Hematopoietic multipotent progenitor cell treated with erythropoietin and hydrocortisone succinate and interleukin-3 and kit ligand, for 4 days (in vitro differentiated cells): ENCODE data around the gene CHN2.

Experiments
- DNase-seq: peaks from one replicate; pipeline ENCODE4 v3.0.0-alpha.2; 2015

Gene CHN2

DNA sequence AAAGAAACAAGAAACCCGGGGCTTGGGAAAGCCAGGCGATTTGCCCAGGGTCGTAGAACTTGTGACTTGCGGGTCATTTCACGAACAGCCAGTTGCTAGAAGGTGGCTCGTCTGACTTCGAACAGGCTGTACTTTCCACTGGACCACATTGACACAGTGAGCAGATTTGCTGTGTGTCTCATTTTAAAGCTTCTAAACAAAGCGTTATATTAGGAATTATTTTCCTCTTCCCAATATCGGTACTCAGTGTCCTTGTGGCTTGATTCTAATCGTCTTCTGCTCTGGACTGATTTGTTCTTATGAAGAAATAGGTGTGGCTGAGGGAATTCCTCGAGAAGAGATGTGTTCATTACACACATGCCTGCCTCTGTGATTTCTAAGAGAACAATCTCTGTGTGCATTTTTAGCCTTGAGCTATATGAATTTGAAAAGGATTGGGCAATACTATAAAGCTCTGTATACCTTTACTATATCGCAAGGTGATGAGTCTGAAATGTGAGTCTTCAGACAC, 219.1 kb downstream of the CHN2 start:
- no peak for DNase-seq

DNA sequence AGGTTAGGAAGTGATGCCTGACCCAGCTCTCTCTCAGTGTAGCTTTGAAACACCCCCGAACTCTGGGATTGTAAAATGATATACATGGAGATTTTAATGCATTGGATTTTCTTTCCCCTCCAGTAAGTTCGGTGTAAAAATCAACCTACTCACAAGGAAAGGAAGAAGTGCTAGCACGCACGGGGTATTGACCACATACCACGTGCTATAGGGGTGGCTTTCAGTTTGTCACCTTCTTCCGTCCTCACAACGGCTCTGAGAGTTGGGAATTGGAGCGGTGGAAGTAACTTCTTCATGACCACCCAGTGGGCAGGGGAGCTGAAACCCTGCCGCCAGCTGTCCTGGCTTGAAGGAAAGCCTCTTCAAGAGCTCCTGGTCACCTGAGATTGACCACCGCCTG, 219.6 kb downstream of the CHN2 start:
- DNase-seq: no peak

- DNase-seq: no peak
Measured at GRCh38 chr7:29415215-29415614, 220.6 kb downstream of the CHN2 start.

GRCh38 chr7:29416276-29416937, 221.8 kb downstream of the CHN2 start:
- no peak for DNase-seq

DNA sequence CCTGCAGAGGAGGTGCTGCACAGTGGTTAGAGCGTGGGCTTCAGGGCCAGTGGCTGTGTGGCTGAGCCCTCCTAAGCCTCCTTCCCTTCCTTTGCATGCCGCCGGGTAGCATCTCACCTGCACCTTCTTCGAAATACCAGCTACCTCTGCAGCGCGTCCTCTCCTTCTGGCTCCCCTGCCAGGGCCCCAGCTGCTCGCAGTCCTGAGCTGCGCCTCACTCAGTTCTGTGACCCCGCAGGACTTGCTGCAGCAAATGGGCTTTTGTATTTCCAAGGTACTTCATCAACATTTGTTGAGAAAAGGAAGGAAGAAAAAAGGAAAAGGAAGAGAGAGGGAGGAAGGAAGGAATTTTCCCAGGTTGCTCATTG, 222.3 kb downstream of the CHN2 start:
- no peak for DNase-seq

DNA sequence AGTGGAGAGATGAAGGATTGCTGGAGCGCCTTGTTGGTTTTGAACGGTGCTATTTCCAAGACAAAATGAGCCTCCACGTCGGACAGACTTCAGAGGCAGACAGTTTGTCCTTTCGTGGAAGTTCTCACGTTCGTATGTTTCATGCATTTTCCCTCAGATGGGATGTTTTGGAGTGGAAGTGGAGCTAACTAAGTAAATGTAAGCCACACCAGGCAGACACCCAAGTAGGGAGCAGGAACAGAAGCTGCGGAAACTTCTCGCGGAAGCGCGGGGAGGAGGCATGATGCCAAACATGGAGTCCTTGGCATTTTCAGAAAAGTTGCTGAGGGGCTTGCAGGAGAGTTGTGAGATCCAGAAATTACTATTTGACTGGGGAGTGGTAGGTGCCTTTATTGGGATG, 223.5 kb downstream of the CHN2 start:
- no peak for DNase-seq

- no peak for DNase-seq
Measured at GRCh38 chr7:29418651-29419050, 224.1 kb downstream of the CHN2 start.

GRCh38 chr7:29420011-29420410, 225.4 kb downstream of the CHN2 start:
- DNase-seq: no peak

DNA sequence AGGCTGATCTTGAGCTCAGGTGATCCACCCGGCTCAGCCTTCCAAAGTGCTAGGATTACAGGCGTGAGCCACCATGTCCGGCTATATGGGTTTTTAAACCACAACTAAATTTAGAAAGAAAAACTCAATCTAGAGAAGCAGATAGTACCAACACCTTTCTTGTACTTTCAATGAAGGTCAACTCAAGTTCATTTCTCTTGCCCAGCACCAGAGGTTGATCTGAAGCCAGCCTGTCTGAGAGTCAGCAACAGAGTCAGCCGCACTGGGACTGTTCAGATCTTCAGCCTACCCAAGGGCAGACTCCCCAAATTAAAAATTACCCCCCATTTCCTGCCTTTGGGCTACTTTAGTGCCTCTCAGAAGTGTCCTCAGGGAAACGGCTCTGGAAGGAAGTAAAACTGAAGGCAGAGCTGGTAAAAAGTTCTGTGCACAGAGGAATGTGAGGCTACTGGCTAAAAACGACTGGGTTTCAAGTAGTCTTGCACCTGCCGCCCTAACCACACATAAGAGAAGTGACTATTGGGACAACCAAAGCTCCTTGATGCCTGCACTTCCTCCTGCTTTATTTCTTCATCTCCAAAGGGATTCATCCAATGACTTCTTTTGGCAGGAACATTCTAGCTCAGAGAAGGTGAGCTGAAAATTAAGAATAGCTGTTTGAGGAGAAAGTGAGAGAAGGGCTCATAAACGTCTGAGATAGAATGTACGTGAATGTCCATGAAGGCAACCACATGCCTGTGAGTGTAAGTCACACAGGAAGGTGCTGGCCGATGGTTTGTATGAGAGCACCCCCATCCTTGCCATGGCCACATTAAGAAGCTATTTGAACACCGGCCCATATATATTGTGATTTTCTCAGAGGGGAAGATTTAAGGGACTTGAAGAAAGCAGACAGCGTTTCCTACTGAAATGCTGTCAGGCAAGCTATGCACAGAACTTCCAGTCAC, 226.7 kb downstream of the CHN2 start:
- DNase-seq: no peak

- DNase-seq: no peak
Measured at GRCh38 chr7:29422829-29423228, 228.3 kb downstream of the CHN2 start.

DNA sequence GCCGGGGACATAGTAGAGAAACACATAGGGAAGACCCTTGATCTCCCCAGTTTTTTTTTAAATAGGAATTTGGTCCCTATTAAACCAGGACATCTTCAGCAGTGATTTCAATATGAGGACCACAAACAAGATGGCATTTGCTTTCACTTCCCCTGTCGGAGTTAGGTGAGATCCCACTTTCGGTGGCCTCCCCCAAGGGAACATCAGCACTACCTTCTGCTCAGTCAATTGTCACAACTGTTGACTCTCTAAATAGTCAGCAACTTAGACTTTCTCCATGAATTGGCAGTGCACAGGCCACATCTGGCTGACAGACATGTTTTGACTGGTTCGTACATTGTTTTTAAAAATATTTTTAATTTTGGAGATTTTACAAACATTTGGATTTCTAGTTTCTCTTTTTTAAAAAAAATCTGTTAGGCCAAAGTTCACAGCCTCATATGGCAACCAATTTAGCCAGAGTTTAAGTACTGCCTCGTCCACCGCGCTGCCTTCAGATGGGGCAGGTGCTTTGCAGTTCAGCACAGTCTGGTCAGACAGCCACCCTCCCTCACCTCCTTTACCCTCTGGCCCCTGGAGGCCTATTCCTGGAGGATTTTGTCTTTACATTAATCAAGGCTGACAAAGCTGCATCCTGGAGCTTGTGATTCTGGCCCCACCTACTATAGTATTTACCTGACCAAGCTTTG, 229.9 kb downstream of the CHN2 start:
- DNase-seq: no peak

DNA sequence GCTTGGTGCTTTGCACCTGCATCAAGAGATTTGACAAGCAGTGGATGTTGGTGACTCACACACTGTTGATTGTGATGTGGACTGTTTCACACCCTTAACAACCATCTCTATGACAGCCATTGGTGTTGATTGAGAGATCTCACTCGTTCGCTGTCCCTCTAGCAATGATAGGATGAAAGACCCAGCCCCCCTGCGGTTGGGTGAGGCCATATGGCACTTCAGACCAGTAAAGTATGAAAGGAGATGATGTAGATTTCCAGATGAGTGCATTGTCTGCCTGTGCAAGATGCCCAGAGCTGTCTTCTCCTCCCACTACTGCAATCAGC, 230.4 kb downstream of the CHN2 start:
- DNase-seq: no peak

GRCh38 chr7:29426587-29426986, 232.0 kb downstream of the CHN2 start:
- DNase-seq: no peak

GRCh38 chr7:29429401-29429800, 234.8 kb downstream of the CHN2 start:
- no peak for DNase-seq

DNA sequence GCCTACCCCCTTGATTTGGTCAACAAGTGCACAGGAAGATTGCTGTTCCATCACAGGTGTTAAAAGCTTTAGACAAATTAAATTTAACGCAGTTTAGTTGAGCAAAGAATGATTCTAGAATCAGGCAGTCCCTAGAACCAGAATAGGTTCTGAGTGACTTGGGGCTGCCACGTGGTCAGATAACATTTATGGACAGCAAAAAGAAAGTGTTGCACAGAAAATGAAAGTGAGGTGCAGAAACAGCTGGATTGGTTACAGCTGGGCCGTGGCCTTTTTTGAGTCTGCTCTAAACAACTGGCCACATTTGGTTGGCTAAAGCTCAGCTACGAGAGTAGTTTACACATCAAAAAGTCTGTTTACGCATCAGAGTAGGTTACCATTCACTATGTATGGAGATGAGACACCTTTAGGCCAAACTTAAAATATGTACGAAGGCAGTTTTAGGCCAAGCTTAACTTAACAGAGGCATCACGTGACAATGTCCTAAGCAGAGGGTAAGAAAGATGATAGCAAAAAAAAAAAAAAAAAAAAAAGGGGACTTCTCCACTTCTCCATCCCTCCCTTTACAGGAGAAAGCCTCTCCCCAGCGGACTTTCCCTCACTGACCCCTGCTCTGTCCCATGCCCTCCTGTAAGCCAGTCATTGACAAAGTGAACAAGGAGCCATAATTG, 235.8 kb downstream of the CHN2 start:
- no peak for DNase-seq

DNA sequence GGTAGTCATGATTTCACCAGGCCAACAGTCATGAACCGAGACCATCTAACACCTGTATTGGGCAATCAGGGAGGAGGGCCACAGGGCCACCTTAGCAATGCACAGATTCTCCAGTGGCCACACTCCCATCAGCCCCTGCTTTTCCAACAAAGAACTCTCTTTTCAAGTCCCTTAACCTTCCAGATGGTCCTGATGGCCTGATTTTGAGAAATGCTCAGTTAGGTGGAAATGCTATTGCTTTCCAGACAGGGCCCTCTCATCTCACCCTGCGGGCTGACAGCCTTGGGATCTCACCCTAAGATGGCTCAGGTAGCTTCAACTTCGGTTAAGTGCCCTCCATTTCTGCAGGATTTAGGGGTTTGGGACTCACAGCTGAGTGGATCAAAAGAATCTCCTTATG, 237.1 kb downstream of the CHN2 start:
- DNase-seq: no peak

- DNase-seq: no peak
Measured at GRCh38 chr7:29432721-29433120, 238.1 kb downstream of the CHN2 start.

GRCh38 chr7:29434380-29434768, 239.8 kb downstream of the CHN2 start:
- DNase-seq: no peak

GRCh38 chr7:29435167-29435566, 240.6 kb downstream of the CHN2 start:
- no peak for DNase-seq

- DNase-seq: no peak
Measured at GRCh38 chr7:29435902-29436301, 241.3 kb downstream of the CHN2 start.

GRCh38 chr7:29442146-29442545, 247.6 kb downstream of the CHN2 start:
- no peak for DNase-seq

DNA sequence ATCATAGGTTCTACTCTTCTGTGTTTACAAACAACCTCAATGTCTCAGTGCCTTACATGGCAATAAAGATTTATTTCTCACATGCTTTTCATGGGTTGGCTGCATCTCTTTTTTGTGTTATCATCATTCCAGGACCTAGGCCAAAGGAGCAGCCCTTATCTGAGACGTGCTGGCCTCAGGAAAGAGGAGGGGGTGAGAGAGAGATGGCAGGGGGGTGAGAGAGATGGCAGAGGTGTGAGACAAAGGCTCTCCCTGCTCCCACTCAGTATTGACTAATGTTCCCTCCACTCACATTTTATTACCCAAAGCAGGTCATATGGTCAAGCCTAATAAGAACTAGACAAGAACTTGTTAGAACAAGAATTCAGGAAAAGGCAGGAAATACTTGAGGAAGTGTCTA, 249.0 kb downstream of the CHN2 start:
- DNase-seq: peak; percentile 5

DNA sequence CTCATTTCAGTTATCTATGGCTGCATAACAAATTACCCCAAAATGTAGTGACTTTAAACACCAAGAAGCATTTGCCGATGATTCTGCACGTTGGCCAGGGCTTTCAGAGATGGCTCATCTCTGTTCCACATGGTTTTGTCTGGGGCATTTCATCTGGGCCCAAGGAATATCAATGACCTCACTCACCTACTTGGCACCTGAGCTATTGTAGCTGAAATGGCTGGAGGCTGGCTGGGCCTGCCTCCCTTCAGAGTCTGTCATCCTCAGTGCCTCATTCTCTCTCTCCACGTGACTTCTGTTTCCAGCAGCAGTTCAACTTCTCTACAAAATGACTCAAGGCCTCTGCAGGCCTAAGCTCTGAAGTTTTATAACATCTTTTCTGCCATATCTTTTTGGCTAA, 249.7 kb downstream of the CHN2 start:
- DNase-seq: no peak
